Measurements from ENCODE around the gene PPP4R3C. TPM values are rescaled to one million over a fixed set of nuclear protein-coding genes. Genes with fewer than 3 reads are reported as not detected.
"Not testable (repeated sequence)": the region's sequence is repeated elsewhere in the genome, so short reads cannot be mapped to it uniquely, and the experiment has no call there.

PPP4R3C gene
- total RNA-seq, 4 donors from 2014 or later = not detected

- TF ChIP-seq POLR2A (IDR thresholded peaks at IDR 0.05) (no peak), CTCF (IDR thresholded peaks at IDR 0.05) (no peak)
- H3K9me3 ChIP-seq = no peaks in the 10 kb centered on the region
- H3K4me1 ChIP-seq = no peaks in the 10 kb centered on the region
Measured at GRCh38 chrX:27451324-27451723, 11.8 kb downstream of the PPP4R3C start.

GRCh38 chrX:27446423-27446822 lies 16.7 kb downstream of the PPP4R3C start:
- intact Hi-C loops (cut with DNase I) = no loop called here
- no peak for DNase-seq
- no peaks in the 10 kb centered on the region for H3K27me3 ChIP-seq
- WGBS, 2 donors = 100% methylated on average over 1 of the region's 1 CpG
- TF ChIP-seq POLR2A (IDR thresholded peaks at IDR 0.05) (no peak), CTCF (IDR thresholded peaks at IDR 0.05) (no peak)
- H3K36me3 ChIP-seq = no peaks in the 10 kb centered on the region
- no peaks in the 10 kb centered on the region for H3K9me3 ChIP-seq
- no peak overlapping the region for H3K27ac ChIP-seq
- H3K4me3 ChIP-seq (replicated peaks in 1 of 3) = no peak overlapping the region
- H3K4me1 ChIP-seq = no peaks in the 10 kb centered on the region

More at GRCh38 chrX:27451324-27451723, 11.8 kb downstream of the PPP4R3C start:
- DNase-seq = no peak
- Histone ChIP-seq H3K36me3 (no peaks in the 10 kb centered on the region), H3K27ac (no peak overlapping the region), H3K27me3 (no peaks in the 10 kb centered on the region), H3K4me3 (replicated peaks in 1 of 3) (no peak overlapping the region)
- intact Hi-C loops (cut with DNase I) = no loop called here

- 78 to 86% methylated on average over 2 of the region's 2 CpGs for WGBS, 2 donors
- Histone ChIP-seq H3K4me1 (no peaks in the 10 kb centered on the region), H3K9me3 (no peaks in the 10 kb centered on the region), H3K4me3 (replicated peaks in 1 of 3) (no peak overlapping the region), H3K27me3 (no peaks in the 10 kb centered on the region), H3K36me3 (no peaks in the 10 kb centered on the region), H3K27ac (no peak overlapping the region)
- intact Hi-C loops (cut with DNase I) = no loop called here
- no peak for DNase-seq
- TF ChIP-seq CTCF (IDR thresholded peaks at IDR 0.05) (no peak), POLR2A (IDR thresholded peaks at IDR 0.05) (no peak)
Measured at GRCh38 chrX:27445438-27445837, 17.7 kb downstream of the PPP4R3C start.

- 56 to 77% methylated on average over 2 to 3 of the region's 3 CpGs for WGBS, 2 donors
- Histone ChIP-seq H3K27ac (no peak overlapping the region), H3K9me3 (no peaks in the 10 kb centered on the region), H3K27me3 (no peaks in the 10 kb centered on the region), H3K4me3 (replicated peaks in 1 of 3) (no peak overlapping the region), H3K4me1 (no peaks in the 10 kb centered on the region), H3K36me3 (no peaks in the 10 kb centered on the region)
- intact Hi-C loops (cut with DNase I) = no loop called here
- no peak for TF ChIP-seq CTCF (IDR thresholded peaks at IDR 0.05)
- TF ChIP-seq POLR2A (IDR thresholded peaks at IDR 0.05) = no peak
- DNase-seq = no peak
Measured at GRCh38 chrX:27444093-27444908, 18.8 kb downstream of the PPP4R3C start.

GRCh38 chrX:27442392-27442791 lies 20.7 kb downstream of the PPP4R3C start:
- intact Hi-C loops (cut with DNase I); H3K36me3 ChIP-seq; H3K27ac ChIP-seq; H3K9me3 ChIP-seq; H3K4me3 ChIP-seq (replicated peaks in 1 of 3); H3K4me1 ChIP-seq; H3K27me3 ChIP-seq; DNase-seq: not testable (repeated sequence)
- WGBS, 2 donors = 97 to 98% methylated on average over 7 of the region's 7 CpGs
